ENCODE results near the gene GATAD2B. TPM values are rescaled to one million over a fixed set of nuclear protein-coding genes. Genes with fewer than 3 reads are reported as not detected.

GATAD2B gene
- 7.0 to 11.9 TPM (median 8.5 TPM) in 5 replicates for total RNA-seq (2022; extraction: Qiagen RNA extraction; ENCODE audit: low read depth)

GRCh38 chr1:153922972-153923925 is at the start of gene GATAD2B:
Gene GATAD2B (minus strand): TSS chr1:153922972. CDS start chr1:153828347, 94,625 bp downstream.

GRCh38 chr1:153967107-153967999 is 44.6 kb upstream of the GATAD2B start, which contains the start of gene CREB3L4:
Gene CREB3L4 (plus strand): TSS chr1:153967902. CDS start chr1:153968526, 624 bp downstream.

GRCh38 chr1:153963030-153963849 is 40.5 kb upstream of the GATAD2B start, which contains the start of gene SLC39A1:
Gene SLC39A1 (minus strand): TSS chr1:153963537. CDS start chr1:153962715, 822 bp downstream.

GRCh38 chr1:153958111-153958960 is 35.6 kb upstream of the GATAD2B start, which contains the start of gene CRTC2:
Gene CRTC2 (minus strand): TSS chr1:153958612. CDS start chr1:153958497, 115 bp downstream.

GRCh38 chr1:153946622-153947241 is 24.0 kb upstream of the GATAD2B start, which contains the start of gene DENND4B:
Gene DENND4B (minus strand): TSS chr1:153946718. CDS start chr1:153944374, 2,344 bp downstream.

GRCh38 chr1:153774780-153775457 is 147.9 kb downstream of the GATAD2B start, which contains the start of gene SLC27A3:
Gene SLC27A3 (plus strand): TSS chr1:153775407. CDS start chr1:153775498, 91 bp downstream.

Other genes with a start within 250 kb of the GATAD2B start
- gene NPR1, start 244.3 kb downstream of the GATAD2B start, total RNA-seq (2022; extraction: Qiagen RNA extraction; ENCODE audit: low read depth), result 0.46 to 1.5 TPM (median 1.2 TPM) in 5 replicates
- 14.3 to 22.7 TPM (median 21.4 TPM) in 5 replicates for gene INTS3, start 194.9 kb downstream of the GATAD2B start, total RNA-seq (2022; extraction: Qiagen RNA extraction; ENCODE audit: low read depth)
- gene SLC27A3, start 147.6 kb downstream of the GATAD2B start, total RNA-seq (2022; extraction: Qiagen RNA extraction; ENCODE audit: low read depth), result 0.95 to 2.6 TPM (median 1.3 TPM) in 5 replicates
- 19.2 to 41.6 TPM (median 37.9 TPM) in 5 replicates for gene DENND4B, start 23.7 kb upstream of the GATAD2B start, total RNA-seq (2022; extraction: Qiagen RNA extraction; ENCODE audit: low read depth)
- gene CRTC2, start 35.6 kb upstream of the GATAD2B start, total RNA-seq (2022; extraction: Qiagen RNA extraction; ENCODE audit: low read depth), result 29.1 to 43.8 TPM (median 41.5 TPM) in 5 replicates
- gene SLC39A1, start 40.6 kb upstream of the GATAD2B start, total RNA-seq (2022; extraction: Qiagen RNA extraction; ENCODE audit: low read depth), result 133 to 166 TPM (median 157 TPM) in 5 replicates
- 7.5 to 11.4 TPM (median 9.7 TPM) in 5 replicates for gene CREB3L4, start 44.9 kb upstream of the GATAD2B start, total RNA-seq (2022; extraction: Qiagen RNA extraction; ENCODE audit: low read depth)
- gene JTB, start 54.7 kb upstream of the GATAD2B start, total RNA-seq (2022; extraction: Qiagen RNA extraction; ENCODE audit: low read depth), result 104 to 153 TPM (median 147 TPM) in 5 replicates
- 134 to 166 TPM (median 136 TPM) in 5 replicates for gene RAB13, start 63.4 kb upstream of the GATAD2B start, total RNA-seq (2022; extraction: Qiagen RNA extraction; ENCODE audit: low read depth)
- 4,025 to 7,363 TPM (median 4,151 TPM) in 5 replicates for gene RPS27, start 67.8 kb upstream of the GATAD2B start, total RNA-seq (2022; extraction: Qiagen RNA extraction; ENCODE audit: low read depth)
- not detected in 5 replicates for gene NUP210L, start 232.1 kb upstream of the GATAD2B start, total RNA-seq (2022; extraction: Qiagen RNA extraction; ENCODE audit: low read depth)